Stimulated activated naive CD4-positive, alpha-beta T cell (primary cell): ENCODE results near the gene OBP2B.
"Not testable (repeated sequence)": the region's sequence is repeated elsewhere in the genome, so short reads cannot be mapped to it uniquely, and the experiment has no call there.

Source experiments
- DNase-seq, 6 experiments: peaks; one replicate each; lab custom pipeline; 2025; lab: John Stamatoyannopoulos, UW

Gene OBP2B

GRCh38 chr9:133201424-133202144 is 7.5 kb downstream of the OBP2B start:
- no peak for DNase-seq

DNA sequence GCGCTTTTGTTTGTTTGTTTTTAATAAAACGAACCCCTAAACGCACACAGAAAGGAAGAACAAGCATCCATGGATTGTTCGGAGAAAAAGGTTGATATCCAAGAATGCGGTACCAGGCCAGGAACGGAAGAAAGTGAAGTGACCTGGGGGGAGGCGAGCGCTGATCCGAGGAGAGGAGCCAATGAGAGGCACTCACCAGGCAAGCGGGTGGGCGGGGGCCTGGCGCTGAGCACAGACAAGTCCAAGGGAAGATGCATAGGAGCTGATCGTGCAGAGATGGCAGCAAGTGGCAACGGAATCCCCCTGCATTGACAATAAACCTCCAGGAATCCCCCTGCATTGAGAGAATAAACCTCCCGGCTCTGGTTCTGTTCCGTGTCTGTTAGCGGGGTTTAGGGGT is 8.4 kb downstream of the OBP2B start:
- no peak for DNase-seq

GRCh38 chr9:133199648-133200321 is 9.3 kb downstream of the OBP2B start:
- DNase-seq: peak in 4 of 6 experiments; percentile 13 to 34 (median 22)

- no peak for DNase-seq
Observed at GRCh38 chr9:133195029-133195428, 14.0 kb downstream of the OBP2B start.

DNA sequence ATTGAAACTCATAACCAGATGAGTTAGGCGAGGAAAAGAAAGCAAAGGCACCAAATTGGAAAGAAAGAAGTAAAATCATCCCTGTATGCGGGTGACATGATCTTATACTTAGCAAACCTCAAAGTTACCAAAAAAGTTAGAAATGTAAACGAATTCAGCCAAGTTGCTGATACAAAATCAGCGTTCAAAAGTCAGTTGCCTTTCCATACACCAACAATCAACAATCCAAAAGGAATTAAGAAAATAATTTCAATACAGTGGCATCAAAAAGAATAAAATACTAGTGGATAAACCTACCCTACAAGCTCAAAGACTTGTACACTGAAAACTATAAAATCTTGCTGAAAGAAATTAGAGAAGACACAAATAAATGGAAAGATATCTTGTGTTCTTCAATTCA is 14.5 kb downstream of the OBP2B start:
- DNase-seq: no peak

DNA sequence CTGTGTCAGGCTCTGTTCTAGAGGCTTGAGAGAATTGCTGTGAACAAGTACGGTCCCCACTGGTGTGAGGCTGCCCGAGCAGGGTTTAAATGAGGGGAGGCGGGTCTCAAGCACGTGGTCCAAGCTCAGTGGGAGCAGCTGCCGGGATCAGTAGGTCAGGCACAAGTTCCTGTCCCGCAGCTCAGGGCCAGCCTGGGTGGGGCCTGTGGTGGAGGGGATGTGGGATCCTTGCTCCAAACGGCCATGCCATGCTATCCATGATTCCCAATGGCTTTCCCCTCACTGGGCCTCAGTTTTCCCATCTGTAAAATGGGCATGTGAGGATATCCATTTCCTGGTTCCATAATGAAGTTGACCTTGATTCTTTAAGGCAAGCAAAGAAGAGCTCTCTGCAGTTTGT is 17.1 kb downstream of the OBP2B start:
- no peak for DNase-seq

GRCh38 chr9:133189826-133190225 is 19.2 kb downstream of the OBP2B start:
- DNase-seq: no peak

- DNase-seq: no peak
Observed at GRCh38 chr9:133188843-133189180, 20.2 kb downstream of the OBP2B start.

DNA sequence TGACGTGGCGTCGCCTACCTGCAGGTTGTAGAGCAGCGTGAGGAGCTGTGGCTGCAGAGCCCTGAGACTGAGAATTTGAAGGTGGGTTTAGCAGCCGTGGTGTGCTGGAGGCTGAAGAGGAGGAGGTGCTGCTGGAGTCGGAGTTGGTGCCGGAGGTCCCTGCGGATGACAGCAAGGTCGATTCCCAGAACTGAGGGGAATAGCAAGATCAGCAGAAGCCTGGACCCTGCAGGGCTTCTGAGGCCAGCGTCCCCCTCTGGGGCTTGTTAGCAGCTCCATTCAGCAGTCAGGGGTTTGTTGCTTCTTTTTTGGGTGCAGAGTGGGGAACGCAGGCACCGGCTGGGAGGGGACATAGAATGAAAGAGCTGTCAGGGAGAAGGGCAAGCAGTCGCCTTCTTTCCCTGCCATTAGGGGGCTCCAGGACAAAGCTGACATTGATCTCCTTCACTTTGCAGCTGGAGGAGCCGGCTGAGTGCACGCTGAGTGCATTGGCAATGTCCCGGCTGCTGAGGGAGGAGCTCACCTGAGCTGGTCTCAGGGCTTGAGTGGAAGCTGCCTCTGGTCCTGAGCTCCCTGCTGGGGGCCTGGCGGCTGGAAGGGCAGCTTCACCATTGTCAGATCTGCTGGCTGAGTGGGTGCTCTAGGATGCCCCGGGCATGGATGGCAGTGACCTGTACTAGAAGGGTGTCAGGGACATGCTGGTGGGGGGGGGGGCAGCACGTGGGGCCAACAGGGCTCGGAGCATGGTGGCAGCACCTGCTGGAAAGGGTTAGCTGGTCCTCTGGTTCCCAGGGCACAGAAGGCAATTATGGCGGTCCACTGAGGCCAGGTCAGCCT is 20.8 kb downstream of the OBP2B start:
- DNase-seq: no peak

DNA sequence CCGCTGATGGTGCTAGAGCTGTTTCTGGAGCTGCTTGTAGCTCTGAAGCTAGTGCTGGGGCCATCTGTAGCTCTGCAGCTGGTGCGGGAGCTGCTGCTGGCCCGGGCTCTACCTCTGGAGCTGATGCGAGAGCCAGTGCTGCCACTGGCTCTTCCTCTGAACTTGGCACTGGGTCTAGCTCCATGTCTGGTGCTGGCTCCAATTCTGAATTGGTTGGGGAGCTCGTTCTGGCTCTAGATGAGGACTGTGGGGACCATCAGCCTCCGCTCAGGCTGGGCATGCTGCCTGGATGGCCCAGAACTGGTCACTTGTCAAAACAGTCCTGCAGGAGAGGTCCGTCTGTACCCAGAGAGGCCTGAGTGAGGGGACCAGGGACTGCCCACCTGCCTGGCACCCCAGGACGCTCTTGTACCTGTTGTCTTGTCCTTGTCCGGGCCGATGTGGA is 21.5 kb downstream of the OBP2B start:
- DNase-seq: no peak

DNA sequence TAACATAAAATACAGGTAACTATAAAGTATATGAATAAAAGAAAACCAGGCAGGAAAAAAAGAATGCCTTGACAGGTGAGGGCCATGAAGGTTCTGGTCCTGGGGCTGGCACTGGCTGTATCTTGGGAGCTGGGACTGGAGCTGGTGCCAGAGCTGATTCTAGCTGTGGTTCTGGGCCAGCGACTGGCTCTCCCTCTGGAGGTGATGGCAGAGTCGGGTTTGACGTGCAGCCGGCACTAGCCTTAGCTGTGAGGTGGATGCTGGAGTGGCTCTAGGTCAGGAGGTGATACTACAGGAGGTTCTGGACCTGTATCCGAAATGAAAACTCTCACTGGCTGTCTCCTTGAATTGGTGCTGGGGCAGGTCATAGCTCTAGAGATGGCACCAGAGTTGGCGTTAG is 22.3 kb downstream of the OBP2B start:
- DNase-seq: no peak

DNA sequence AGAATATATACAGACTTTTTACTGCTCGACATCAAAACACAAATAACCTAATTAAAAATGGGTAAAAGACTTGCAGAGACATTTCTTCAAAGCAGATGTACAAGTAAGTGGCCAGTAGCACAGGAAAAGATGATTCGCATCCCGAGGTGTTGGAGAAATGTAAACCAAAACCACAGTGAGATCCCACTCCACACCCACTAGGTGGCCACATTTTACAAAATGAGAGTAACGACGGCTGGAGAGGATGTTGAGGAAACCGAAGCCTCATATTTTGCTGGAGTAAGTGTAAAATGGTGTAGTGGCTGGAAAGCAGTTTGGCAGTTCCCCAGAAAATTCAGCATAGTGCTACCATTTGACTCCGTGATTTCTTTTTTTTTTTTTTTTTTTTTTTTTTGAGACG is 24.1 kb downstream of the OBP2B start:
- peak in 3 of 6 experiments; percentile 17 to 42 (median 41) for DNase-seq

- DNase-seq: no peak
Observed at GRCh38 chr9:133182151-133182550, 26.9 kb downstream of the OBP2B start.

- no peak for DNase-seq
Observed at GRCh38 chr9:133181561-133181960, 27.5 kb downstream of the OBP2B start.

GRCh38 chr9:133180953-133181352 is 28.1 kb downstream of the OBP2B start:
- no peak for DNase-seq

- no peak for DNase-seq
Observed at GRCh38 chr9:133173056-133173455, 36.0 kb downstream of the OBP2B start.

DNA sequence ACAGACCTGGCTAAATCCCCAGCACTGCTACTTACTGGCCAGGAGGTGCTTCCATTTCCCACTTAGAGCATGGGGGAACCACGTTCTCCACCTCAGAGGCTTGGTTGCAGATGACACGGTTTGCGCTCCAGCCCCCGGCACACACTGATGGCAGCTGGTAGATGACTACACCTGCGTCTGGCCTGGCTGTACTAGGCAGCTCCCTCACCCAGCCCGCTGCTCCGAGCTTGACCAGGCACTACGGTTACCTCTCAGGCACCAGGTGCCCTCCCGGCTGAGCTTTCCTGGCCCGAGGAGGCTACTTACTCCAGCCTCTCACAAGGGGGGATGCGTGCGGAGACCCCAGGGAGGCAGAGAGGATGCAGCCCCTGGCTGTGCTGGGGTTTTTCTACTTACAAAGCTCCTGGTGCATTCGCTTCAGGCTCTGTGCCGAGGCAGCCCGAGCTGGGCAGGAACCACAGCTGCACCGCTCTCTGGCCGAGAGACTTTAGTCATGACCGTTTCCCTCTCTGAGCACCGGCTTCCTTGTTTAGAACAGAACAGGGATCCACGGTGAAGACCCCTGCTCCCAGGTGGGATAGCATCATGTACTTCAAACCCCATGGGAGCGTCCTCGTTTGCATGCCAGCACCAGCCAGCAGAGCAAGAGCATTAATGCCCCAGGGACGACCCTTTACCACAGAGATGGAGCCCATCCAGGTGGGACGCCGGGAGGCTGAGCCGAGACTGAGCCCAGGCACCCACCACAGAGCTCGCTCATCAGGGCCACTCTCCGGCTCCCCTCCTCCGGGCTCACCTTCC is 37.7 kb downstream of the OBP2B start:
- no peak for DNase-seq

- DNase-seq: no peak
Observed at GRCh38 chr9:133170716-133171115, 38.3 kb downstream of the OBP2B start.

GRCh38 chr9:133169687-133170086 is 39.4 kb downstream of the OBP2B start:
- not testable (repeated sequence) for DNase-seq

DNA sequence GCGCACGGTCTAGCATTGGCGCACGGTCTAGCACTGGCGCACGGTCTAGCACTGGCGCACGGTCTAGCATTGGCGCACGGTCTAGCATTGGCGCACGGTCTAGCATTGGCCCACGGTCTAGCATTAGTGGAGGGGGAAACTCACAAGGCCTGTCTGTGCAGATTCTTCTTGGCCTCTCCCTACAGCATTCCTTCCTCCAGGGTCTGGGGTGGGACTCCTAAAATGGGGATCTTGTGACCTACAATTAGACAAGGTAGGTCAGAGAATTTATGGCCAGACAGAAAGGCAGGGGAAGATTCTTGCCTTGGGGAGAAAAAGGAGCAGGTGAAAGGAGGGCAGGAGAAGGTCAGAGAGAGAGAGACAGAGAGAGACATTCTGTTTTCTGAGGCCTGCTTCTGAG is 39.9 kb downstream of the OBP2B start:
- DNase-seq: no peak

GRCh38 chr9:133168432-133168831 is 40.6 kb downstream of the OBP2B start:
- DNase-seq: no peak

- no peak for DNase-seq
Observed at GRCh38 chr9:133167769-133168168, 41.3 kb downstream of the OBP2B start.
